H1 (cell line): ENCODE results near the gene IREB2. TPM values are rescaled to one million over a fixed set of nuclear protein-coding genes. Genes with fewer than 3 reads are reported as not detected.

Source experiments
- BCL11A ChIP-seq, 2 experiments: IDR thresholded peaks; one replicate each; pipeline ENCODE4 v1.6.1; 2011; ENCODE audit warnings: low read depth in 2 of 2, low read length in 2 of 2, mild to moderate bottlenecking in 2 of 2
- CBX5 ChIP-seq: fragments of 300-800, 300-1000 bp; sonication (generic); IDR thresholded peaks from 2 replicates; pipeline ENCODE4 v1.7.1; 2016; ENCODE audit warnings: antibody characterized with exemption, low read length, low read depth
- EP300 ChIP-seq, 2 experiments: IDR thresholded peaks; 1 replicate in 1 of 2; 2 replicates in 1 of 2; pipeline ENCODE4 v1.6.1; 2011 to 2012; ENCODE audit warnings: low read depth in 2 of 2, low read length in 2 of 2, mild to moderate bottlenecking in 2 of 2, borderline replicate concordance in 1 of 2, inconsistent platforms in 1 of 2, moderate library complexity in 1 of 2
- GABPA ChIP-seq: IDR thresholded peaks from 2 replicates; pipeline ENCODE4 v1.6.1; 2011; ENCODE audit warnings: mild to moderate bottlenecking, low read length, moderate library complexity, borderline replicate concordance; ENCODE audit not compliant: insufficient read depth
- HDAC2 ChIP-seq, 2 experiments: fragments of 300-600 bp in 1 of 2; sonication (generic) in 1 of 2; IDR thresholded peaks; 2 replicates each; pipeline ENCODE4 v1.6.1; 2011 to 2012; ENCODE audit warnings: low read depth in 2 of 2, low read length in 2 of 2, mild to moderate bottlenecking in 2 of 2, moderate library complexity in 2 of 2, borderline replicate concordance in 1 of 2, inconsistent platforms in 1 of 2
- KDM1A ChIP-seq: fragments of 200-600, 300-600 bp; sonication (generic); IDR thresholded peaks from 2 replicates; pipeline ENCODE4 v1.7.1; 2016; ENCODE audit warnings: mild to moderate bottlenecking, low read length, borderline replicate concordance
- KDM5A ChIP-seq: fragments of 200-600 bp; IDR thresholded peaks from 2 replicates; pipeline ENCODE4 v1.7.1; 2012; ENCODE audit warnings: mild to moderate bottlenecking, low read length, inconsistent platforms, mixed read lengths
- NRF1 ChIP-seq: IDR thresholded peaks from 2 replicates; pipeline ENCODE4 v1.6.1; 2011; ENCODE audit warnings: mild to moderate bottlenecking, low read depth, low read length, improper control_type of control experiment
- POU5F1 ChIP-seq: IDR thresholded peaks from 2 replicates; pipeline ENCODE4 v1.6.1; 2011; ENCODE audit warnings: low read depth, mild to moderate bottlenecking, low read length, moderate library complexity
- RBBP5 ChIP-seq: IDR thresholded peaks from 2 replicates; pipeline ENCODE4 v1.7.1; 2012; ENCODE audit warnings: low read depth, mild to moderate bottlenecking, inconsistent platforms, low read length, moderate library complexity, borderline replicate concordance
- RFX5 ChIP-seq: IDR thresholded peaks from 2 replicates; pipeline ENCODE4 v1.6.1; 2011; ENCODE audit warnings: low read depth, low read length, improper control_type of control experiment, borderline replicate concordance
- RXRA ChIP-seq: IDR thresholded peaks from 2 replicates; pipeline ENCODE4 v1.6.1; 2011; ENCODE audit warnings: low read depth, mild to moderate bottlenecking, low read length, moderate library complexity; ENCODE audit not compliant: insufficient read depth
- SIN3A ChIP-seq, 2 experiments: IDR thresholded peaks in 1 of 2; conservative IDR thresholded peaks in 1 of 2; 2 replicates each; pipeline ENCODE4 v1.6.1; 2011 to 2012; ENCODE audit warnings: low read length in 2 of 2, improper control_type of control experiment in 1 of 2, low read depth in 1 of 2, mild to moderate bottlenecking in 1 of 2
- SP4 ChIP-seq: IDR thresholded peaks from 2 replicates; pipeline ENCODE4 v1.6.1; 2012; ENCODE audit warnings: low read length, inconsistent platforms
- TAF1 ChIP-seq: IDR thresholded peaks from 2 replicates; pipeline ENCODE4 v1.6.1; 2011; ENCODE audit warnings: mild to moderate bottlenecking, low read depth, low read length
- TBP ChIP-seq: IDR thresholded peaks from 2 replicates; pipeline ENCODE4 v1.6.1; 2011; ENCODE audit warnings: low read depth, low read length, improper control_type of control experiment
- YY1 ChIP-seq: IDR thresholded peaks from 2 replicates; pipeline ENCODE4 v1.6.1; 2011; ENCODE audit warnings: low read depth, mild to moderate bottlenecking, low read length
- ZNF274 ChIP-seq: IDR thresholded peaks from 2 replicates; pipeline ENCODE4 v1.7.0; 2012; ENCODE audit warnings: low read length, borderline replicate concordance; ENCODE audit errors: extremely low read depth
- polyA plus RNA-seq, 7 experiments: library from polyadenylated mRNA; depleted of rRNA in 3 of 7; stranded (reverse) in 5 of 7; unstranded in 2 of 7; fragments of >200 nt in 5 of 7; fragments of 200-250 nt in 2 of 7; gene quantifications; 1 replicate in 5 of 7; 2 replicates in 1 of 7; 4 replicates in 1 of 7; pipeline versions ENCODE4 v1.2.1 to v1.2.3, GENCODE V29; 2011 to 2013; ENCODE audit warnings: missing spikeins in 2 of 7, mixed read lengths in 2 of 7
- total RNA-seq: library from RNA; stranded (reverse); fragmentation: NEBNext Ultra II Directional; extraction: Animal tissue kit (Norgen Biotek cat#: 25700); gene quantifications from 2 replicates; pipeline ENCODE4 v1.2.1, GENCODE V29; 2021
- TF ChIP-seq, protein P1 (sequence below): IDR thresholded peaks from 2 replicates; pipeline ENCODE4 v1.6.1; 2012; ENCODE audit warnings: inconsistent platforms
- TF ChIP-seq, protein P2 (sequence below): IDR thresholded peaks from 2 replicates; pipeline ENCODE4 v1.6.1; 2011; ENCODE audit warnings: low read length, improper control_type of control experiment

The IREB2 gene
- total and polyA plus RNA-seq, 2 of the 8 experiments (the other 6 are each of a cell fraction or from before 2014, with no cell fraction given), result 21.0 to 103 TPM

DNA sequence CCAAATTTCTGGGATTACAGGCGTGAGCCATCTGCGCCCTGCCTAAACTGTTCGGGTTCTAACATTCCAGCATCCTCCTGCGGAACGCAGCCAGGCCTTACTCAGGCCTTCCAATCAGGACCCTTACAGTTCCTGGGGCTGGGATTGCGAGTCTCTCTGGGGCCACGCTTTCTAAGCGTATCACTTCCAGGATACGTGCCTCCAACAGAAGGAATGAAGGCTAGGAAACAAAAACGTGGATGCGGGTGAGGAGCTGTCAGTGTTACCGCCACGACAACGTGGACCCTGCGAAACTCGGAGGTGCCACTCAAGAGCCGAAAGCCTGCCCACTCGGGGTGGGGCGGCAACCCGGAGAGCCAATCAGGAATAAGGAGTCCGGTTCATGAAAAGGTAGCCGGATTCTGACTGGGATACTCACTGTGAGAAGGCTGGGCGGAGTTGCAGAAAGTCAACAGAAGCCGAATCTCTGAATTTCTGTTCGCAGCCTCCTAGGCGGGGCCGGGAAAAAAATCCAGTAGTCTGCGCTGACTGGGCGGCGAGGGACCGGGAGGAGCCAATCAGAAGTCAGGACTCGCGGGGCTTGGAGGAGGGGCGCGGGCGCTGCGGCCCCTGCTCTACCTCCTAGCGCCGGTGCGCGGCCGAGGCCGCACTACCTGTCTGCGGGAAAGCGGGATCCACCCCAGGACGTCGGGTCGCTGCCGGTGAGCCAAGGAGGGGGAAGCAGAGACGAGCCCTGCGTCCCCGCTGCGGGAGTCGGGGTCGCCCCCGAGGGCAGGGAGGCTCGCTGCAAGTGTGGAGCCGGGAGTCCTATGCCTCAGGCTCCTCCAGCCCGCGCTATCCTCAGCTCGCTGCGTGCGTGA lies 69.2 kb downstream of the IREB2 start, which contains the start of gene HYKK (continued):
- TF ChIP-seq SIN3A (conservative IDR thresholded peaks at IDR 0.05 in 1 of 2, IDR thresholded peaks at IDR 0.05 in 1 of 2; ENCODE audit: low read depth in 1 of 2, low read length in 2 of 2), result no peak; a peak in 1 of 4 replicates
- TF ChIP-seq BCL11A (IDR thresholded peaks at IDR 0.05; ENCODE audit: low read depth in 2 of 2, low read length in 2 of 2), result no peak
- TF ChIP-seq RFX5, result no peak
- TF ChIP-seq RXRA, result no peak
- no peak for TF ChIP-seq GABPA
- no peak for TF ChIP-seq CBX5
- TF ChIP-seq HDAC2 (IDR thresholded peaks at IDR 0.05; ENCODE audit: borderline replicate concordance in 1 of 2, low read depth in 2 of 2, low read length in 2 of 2), result peak; percentile 37 to 76; a peak in 2 of 4 replicates
- no peak; the same call in 1 of the 2 replicates for TF ChIP-seq RBBP5
- peak; percentile 48; the same call in 1 of the 2 replicates for TF ChIP-seq TBP
- peak; percentile 65; the same call in 1 of the 2 replicates for TF ChIP-seq TAF1
- TF ChIP-seq NRF1, result no peak
- TF ChIP-seq, protein P1, sequence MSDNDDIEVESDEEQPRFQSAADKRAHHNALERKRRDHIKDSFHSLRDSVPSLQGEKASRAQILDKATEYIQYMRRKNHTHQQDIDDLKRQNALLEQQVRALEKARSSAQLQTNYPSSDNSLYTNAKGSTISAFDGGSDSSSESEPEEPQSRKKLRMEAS, result peak; percentile 58; the same call in 1 of the 2 replicates
- TF ChIP-seq POU5F1, result no peak
- no peak for TF ChIP-seq KDM5A
- TF ChIP-seq EP300 (IDR thresholded peaks at IDR 0.05; ENCODE audit: borderline replicate concordance in 1 of 2, low read depth in 2 of 2, low read length in 2 of 2), result no peak
- TF ChIP-seq, protein P2, sequence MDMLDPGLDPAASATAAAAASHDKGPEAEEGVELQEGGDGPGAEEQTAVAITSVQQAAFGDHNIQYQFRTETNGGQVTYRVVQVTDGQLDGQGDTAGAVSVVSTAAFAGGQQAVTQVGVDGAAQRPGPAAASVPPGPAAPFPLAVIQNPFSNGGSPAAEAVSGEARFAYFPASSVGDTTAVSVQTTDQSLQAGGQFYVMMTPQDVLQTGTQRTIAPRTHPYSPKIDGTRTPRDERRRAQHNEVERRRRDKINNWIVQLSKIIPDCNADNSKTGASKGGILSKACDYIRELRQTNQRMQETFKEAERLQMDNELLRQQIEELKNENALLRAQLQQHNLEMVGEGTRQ, result no peak
- no peak for TF ChIP-seq SP4
- TF ChIP-seq KDM1A, result no peak
- TF ChIP-seq ZNF274, result no peak
- TF ChIP-seq YY1, result no peak
